GM13977 (cell line): ENCODE data around the gene TMEM232.

Source experiments
- DNase-seq: peaks from one replicate; pipeline ENCODE4 v3.0.0; 2012; ENCODE audit warnings: low spot score
- in situ Hi-C: fragments of 300-500 bp; cut with MboI; formaldehyde crosslinking; loops from one replicate; pipeline ENCODE4 v1.12.0; 2022; ENCODE audit warnings: low sequenced_read_pairs, low pct_unique_long_range_greater_than_20kb, mixed read lengths, inconsistent platforms; ENCODE audit not compliant: unreplicated experiment
- TF ChIP-seq, protein P1 (sequence below): IDR thresholded peaks from 2 replicates; pipeline ENCODE4 v1.5.1; 2012; ENCODE audit warnings: mild to moderate bottlenecking, control low read depth; ENCODE audit not compliant: insufficient read depth; ENCODE audit errors: extremely low read depth, missing control alignments

TMEM232 gene

GRCh38 chr5:110476164-110476563 is 250.3 kb downstream of the TMEM232 start:
- in situ Hi-C loops, result no loop called here
- no peak for DNase-seq
- TF ChIP-seq, protein P1, sequence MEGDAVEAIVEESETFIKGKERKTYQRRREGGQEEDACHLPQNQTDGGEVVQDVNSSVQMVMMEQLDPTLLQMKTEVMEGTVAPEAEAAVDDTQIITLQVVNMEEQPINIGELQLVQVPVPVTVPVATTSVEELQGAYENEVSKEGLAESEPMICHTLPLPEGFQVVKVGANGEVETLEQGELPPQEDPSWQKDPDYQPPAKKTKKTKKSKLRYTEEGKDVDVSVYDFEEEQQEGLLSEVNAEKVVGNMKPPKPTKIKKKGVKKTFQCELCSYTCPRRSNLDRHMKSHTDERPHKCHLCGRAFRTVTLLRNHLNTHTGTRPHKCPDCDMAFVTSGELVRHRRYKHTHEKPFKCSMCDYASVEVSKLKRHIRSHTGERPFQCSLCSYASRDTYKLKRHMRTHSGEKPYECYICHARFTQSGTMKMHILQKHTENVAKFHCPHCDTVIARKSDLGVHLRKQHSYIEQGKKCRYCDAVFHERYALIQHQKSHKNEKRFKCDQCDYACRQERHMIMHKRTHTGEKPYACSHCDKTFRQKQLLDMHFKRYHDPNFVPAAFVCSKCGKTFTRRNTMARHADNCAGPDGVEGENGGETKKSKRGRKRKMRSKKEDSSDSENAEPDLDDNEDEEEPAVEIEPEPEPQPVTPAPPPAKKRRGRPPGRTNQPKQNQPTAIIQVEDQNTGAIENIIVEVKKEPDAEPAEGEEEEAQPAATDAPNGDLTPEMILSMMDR, result no peak

DNA sequence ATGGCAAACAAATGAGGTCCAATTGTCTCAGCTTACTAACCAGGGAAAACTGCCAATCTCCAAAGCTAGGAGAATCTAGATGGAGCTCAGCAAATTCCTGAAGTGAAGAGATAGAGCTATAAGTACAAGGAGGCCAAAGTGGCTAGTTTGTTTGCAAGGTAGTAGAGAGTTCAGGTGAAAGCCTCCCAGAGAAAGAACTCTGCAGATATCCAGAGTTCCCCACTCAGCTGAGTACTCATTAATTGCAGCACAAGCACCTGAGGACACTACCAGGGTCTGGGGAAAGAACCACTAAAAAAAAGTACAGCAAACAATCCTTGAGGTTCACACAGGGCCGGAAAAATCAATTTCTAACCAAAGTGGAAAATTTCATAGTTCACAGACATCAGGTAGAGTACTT is 250.9 kb downstream of the TMEM232 start:
- DNase-seq, result no peak
- in situ Hi-C loops, result no loop called here
- TF ChIP-seq, protein P1, result no peak

- DNase-seq, result no peak
- in situ Hi-C loops, result no loop called here
- TF ChIP-seq, protein P1, result no peak
Measured at GRCh38 chr5:110469486-110469885, 257.0 kb downstream of the TMEM232 start.

DNA sequence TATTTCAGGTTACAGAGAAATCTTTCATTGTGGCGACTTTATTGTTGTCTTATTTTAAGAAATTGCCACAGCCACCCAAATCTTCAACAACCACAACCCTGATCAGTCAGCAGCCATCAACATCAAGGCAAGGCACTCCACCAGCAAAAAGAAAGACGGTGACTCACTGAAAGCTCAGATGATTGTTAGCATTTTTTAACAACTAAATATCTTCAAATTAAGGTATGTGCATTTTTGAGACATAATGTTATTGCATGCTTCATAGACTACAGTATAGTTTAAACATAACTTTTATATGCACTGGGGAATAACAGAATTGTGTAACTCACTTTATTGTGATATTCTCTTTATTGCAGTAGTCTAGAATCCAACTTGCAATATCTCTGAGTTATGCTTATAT is 263.4 kb downstream of the TMEM232 start:
- TF ChIP-seq, protein P1, result no peak
- DNase-seq, result no peak
- in situ Hi-C loops, result no loop called here

GRCh38 chr5:110460837-110461236 is 265.6 kb downstream of the TMEM232 start:
- TF ChIP-seq, protein P1, result no peak
- DNase-seq, result no peak
- in situ Hi-C loops, result no loop called here

DNA sequence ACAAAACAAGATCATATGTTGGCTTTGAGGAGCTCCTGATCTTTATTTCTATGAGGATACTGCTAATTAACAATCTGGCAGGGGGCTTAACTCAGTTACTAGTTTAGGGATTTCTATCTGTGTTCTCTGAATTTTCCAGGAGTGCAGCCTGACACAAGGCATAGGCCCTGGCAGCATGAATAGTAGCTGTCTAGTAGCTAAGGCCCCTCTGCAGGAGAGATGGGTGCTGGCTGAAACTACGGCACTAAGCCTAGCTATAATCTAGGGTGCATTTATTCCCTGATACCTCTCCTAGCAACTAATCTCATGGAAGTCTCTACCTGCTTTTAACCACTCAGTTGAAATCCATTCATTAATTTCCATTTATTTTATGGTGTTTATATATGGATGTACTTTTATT is 268.2 kb downstream of the TMEM232 start:
- TF ChIP-seq, protein P1, result no peak
- DNase-seq, result no peak
- in situ Hi-C loops, result no loop called here

- TF ChIP-seq, protein P1, result no peak
- in situ Hi-C loops, result no loop called here
- DNase-seq, result no peak
Measured at GRCh38 chr5:110442856-110443255, 283.6 kb downstream of the TMEM232 start.
